GOT3 (cell line): ENCODE results near the gene OOSP3.
"Not testable (repeated sequence)": the region's sequence is repeated elsewhere in the genome, so short reads cannot be mapped to it uniquely, and the experiment has no call there.

Experiments
- DNase-seq: peaks from one replicate; lab custom pipeline; 2025; ENCODE audit warnings: mixed read lengths; lab: John Stamatoyannopoulos, UW

The OOSP3 gene, protein sequence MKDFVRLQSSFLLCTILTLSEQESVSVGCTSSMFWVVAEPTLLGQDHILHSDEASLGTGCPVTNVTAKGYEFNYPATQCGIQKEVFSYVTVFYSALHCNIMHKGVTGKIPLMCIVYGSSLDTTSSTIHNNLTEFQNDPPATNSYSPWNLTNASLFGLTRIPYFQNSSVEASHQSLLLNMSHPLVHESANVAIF

DNA sequence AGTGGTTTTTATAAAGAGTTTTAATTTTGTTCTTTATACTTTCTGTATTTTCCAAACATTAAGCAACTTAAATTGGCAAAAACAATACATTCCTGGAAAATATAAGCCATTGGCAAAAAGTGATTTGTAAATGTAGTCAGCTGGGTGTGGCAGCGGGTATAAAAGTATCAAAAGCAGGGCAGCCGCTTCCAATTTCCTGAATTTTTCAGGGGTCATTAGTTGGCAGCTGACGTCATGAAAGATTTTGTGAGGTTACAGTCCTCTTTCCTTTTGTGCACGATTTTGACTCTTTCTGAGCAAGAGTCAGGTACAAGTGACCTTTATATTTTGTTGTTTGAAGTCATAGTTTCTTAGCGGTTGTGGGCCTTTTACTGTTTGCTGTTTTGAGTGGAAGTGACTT lies at the start of gene OOSP3:
OOSP3 (plus strand) TSS at position 208 of the 400 bp plus-strand sequence; CDS start at position 235, 27 bp downstream.
- no peak for DNase-seq

DNA sequence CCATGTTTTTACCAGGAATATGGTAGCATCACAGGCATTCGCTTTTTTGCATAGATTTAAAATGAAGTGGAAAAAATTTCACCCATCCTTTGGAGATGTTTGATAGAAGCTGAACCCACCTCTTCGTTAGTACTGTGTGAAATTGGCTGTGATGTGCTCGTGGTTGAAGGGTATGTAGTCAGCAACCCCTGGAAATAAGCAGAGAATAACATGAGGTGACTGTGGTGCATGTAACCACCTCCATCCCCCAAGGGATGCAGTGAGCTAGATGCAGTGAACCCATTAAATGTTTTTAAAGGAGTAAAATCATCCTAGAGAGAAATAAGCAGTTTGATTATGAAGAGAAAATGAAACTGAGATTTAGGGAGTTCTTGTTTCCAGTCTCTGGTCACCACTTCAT lies 49.2 kb upstream of the OOSP3 start:
- DNase-seq = no peak

DNA sequence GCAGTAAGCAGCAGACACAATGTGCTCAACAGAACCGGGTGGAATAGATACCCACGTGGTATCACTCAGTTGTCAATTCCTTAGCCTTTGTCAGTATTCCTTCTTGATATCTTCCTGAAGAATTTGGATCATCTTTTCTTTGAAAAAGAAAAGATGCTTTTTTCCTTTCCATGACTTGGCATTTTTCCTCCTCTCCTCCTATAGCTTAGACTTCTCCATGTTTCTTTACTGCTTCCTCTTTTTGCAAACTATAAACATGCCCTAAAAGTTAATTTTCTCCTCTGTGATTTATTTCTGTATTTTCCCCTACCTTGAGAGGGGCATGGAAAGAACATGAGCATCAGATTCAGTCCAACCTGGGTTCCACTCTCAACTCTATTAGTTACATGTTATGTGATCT lies 45.0 kb upstream of the OOSP3 start:
- DNase-seq = no peak

DNA sequence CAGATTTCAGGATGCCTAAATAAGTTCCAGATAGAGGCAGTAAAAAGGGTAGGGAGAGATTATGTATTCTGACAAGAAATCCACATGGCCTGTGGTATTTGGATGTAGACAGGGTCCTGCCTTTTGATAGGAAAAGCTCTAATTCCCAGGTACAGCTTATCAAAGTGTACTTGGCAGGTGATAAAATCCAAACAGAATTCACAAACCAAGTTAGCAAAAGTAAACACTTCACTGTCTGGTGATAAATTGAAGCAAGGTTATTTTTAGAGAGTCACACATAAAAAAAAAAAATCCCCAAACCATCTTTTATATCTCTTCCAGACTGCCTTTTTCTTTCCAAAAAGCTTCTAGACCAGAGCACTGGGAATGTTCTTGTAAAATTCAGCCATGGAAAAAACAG lies 39.0 kb upstream of the OOSP3 start:
- DNase-seq = no peak

DNA sequence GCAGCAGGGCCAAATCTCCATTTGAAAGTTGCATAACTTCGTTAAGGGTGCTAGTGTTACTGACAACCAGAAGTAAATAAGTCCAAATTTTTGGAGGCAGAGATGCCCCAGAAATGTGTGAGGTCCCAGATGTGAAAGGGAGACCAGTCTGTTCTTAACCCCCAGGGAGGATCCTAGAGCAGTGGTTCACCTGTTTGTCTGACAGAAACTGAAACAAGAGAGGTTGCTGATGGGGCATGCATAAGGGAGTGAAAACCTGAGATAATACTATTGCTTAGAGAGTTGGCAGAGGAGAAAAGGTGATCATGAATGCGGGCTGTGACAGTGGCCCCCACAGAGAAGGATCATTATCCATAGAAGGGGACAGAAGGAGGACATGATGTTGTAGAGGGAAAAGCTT lies 37.1 kb upstream of the OOSP3 start:
- no peak for DNase-seq

DNA sequence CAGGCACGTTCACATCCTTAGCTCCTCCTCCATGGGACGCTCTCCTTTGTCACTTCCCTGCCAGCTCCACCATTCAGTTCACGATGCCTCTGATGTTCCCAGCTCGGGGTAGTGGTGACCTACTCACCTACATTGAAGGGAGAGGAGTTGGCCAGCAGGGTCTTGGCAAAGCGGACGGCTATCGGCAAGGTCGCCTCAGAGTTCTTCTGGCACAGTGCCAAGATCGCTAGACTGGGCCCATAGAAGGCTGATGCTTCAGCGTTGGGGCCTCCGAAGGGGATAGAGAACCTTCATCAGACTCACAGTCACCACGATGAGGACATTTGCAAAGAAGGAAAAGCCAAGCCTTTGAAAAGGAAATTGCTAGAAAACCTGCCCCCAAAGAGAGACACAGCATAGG lies 36.3 kb upstream of the OOSP3 start:
- no peak for DNase-seq

DNA sequence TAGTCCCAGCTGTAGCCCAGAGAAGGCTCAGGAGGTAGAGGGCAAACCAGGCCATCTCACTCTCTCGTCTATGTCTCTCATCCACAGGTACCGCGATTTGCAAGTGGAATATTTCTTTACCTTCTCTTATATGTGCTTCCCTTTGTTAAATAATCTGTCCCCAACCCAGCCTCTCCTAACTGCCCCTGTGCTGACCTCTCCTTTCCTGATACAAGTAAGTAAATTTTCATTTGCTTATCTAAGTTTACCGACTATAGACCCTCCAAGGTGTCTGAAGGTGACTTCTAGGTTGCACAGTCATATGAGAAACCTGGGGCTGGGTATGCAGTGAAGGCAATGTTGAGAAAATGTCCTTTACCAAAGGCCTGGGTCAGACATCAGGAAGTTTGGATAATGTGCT lies 33.2 kb upstream of the OOSP3 start, which contains the start of gene CBLIF:
CBLIF (minus strand) TSS at position 101 of the 400 bp plus-strand sequence; CDS start at position 55, 46 bp downstream.
- no peak for DNase-seq

DNA sequence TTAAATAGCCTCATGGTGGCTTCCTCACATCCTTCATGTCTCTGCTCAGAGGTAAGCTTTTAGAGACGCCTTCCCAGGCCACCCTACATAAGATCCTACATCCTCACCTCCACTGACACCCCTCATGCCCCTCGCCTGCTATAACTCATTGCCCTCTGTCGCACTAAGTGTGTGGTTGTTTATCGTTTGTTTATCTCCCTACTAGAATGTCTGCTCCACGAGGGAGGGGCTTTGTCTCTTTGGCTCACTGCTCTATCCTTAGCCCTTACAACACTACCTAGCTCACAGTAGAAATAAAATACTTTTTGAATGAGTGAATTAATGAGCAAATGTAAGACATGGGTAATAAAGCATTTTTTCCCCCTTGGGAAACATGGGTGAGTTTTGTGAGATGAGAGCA lies 32.0 kb upstream of the OOSP3 start:
- DNase-seq = no peak

DNA sequence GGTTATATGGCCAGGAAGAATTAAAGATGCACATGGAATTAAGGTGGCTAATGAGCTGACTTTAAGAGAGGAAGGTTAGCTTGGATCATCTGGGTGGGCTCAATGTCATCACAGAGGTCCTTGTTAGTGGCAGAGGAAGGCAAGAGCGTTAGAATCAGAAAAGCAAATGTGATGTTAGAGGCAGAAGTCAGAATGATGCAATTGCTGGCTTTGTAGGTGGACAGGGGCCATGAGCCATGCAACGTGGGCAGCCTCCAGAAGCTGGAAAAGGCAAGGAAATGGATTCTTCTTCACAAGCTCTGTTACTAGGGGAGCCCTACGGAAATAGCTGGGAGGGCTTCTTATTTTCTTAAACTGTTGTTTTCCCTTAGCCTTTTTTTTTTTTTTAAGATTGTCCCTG lies 31.0 kb upstream of the OOSP3 start:
- DNase-seq = no peak

DNA sequence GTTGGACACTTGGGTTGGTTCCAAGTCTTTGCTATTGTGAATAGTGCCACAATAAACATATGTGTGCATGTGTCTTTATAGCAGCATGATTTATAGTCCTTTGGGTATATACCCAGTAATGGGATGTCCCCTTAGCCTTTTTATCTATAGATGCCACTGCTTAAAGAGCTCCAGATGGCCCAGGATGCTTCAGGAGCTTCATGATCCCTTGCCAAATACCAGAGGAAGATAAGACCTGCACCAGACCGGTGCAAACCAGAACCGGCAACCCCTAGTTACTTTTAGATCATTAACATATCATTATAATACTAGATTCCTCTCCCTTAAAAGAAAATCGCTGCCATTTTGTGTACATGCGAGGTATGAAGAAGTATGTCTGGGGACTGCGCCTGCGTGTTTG lies 30.1 kb upstream of the OOSP3 start:
- not testable (repeated sequence) for DNase-seq

DNA sequence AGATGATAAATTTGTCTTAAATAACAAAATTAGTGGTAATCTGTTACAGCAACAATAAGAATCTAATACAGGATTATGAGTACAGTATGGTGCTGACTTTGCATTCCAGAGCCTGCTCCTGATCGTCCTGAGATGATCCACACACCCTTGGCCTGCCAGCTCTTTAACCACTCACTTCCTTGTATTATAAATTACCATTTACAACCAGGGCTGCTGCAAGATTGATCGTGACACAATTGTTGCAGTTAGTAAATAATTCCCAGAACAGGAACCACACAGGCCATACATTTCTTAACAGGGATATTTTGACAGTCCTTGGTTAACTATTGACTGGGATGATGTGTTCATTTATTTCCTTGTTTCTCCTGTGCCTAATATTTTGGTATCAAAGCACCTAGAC lies 29.5 kb upstream of the OOSP3 start:
- DNase-seq = no peak

DNA sequence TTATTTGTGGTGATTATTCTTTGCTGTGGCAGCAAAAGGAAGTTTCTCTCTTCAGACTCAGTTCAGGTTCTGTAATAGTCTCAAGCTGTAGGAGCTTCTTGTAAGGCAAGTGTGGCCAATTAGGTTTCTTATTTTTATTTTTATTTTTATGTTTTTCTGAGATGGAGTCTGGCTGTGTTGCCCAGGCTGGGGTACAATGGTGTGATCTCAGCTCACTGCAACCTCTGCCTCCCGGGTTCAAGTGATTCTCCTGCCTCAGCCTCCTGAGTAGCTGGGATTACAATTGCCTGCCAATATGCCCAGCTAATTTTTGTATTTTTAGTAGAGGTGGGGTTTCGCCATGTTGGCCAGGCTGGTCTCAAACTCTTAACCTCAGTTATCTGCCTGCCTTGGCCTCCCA lies 29.0 kb upstream of the OOSP3 start:
- DNase-seq = not testable (repeated sequence)

DNA sequence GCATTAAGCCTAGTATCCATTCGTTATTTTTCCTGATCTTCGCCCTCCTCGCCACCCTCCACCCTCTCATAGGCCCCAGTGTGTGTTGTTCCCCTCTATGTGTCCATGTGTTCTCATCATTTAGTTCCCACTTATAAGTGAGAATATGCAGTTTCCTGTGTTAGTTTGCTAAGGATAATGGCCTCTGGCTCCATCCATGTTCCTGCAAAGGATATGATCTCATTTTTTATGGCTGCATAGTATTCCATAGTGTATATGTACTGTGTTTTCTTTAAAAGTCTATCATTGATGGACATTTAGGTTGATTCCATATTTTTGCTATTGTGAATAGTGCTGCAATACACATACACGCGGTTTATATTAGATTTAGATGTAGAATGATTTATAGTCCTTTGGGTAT lies 27.2 kb upstream of the OOSP3 start:
- not testable (repeated sequence) for DNase-seq

DNA sequence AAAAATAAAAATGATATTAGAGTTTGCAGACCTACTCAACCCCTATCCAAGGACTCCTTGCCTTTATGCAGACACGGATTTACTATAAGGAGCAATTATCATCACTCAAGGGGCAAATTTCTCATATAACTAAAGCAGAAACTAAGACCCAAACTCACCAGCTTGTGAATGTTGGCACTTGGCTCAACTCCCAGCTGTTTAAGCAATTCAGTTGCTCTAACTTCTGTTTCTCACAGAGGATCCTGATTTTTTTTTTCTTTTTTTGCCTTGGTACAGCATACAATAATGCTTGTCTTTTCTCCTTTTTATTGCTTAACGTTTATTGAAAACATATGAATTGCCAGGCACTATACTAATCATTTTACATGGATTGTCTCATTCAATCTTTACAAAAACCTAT lies 23.7 kb upstream of the OOSP3 start:
- no peak for DNase-seq

DNA sequence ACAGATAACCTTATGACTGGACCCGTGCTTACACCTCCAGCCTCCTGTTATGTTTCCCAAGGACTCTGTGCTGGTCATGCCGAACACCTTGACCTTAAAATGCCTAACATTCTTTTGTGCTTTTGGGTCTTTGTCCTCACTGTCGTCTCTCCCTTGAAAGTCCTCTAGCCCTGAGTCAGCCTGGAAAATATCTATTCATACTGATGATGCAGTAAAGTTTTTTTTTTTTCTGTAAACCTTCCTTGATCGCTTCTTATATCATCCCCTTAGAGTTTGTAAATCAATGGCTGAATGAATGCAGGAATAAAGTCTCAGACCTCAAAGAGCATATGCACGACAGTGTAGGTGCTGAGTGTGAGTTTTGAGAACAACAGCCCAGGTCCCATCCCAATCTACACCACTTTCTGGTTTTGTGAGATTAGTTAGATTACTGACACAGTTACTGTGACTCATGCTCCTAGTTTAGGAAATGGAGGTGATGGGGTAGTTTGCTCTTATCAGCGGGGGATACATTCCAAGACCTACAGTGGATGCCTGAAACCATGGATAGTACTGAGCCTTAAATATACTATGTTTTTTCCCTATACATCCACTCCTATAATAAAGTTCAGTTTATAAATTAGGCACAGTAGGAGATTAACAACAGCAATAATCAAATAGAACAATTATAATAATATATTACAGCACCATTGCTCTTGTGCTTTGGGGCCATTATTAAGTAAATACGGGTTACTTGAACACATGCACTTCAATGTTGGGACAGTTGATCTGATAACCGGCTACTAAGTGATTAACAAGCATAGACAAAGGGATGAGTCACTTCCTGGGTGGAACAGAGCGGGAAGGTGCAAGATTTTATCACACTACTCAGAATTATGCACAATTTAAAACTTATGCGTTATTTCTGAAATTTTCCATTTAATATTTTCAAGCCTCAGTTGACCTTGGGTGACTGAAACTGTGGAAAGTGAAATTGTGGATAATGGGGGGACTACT lies 20.8 kb upstream of the OOSP3 start:
- DNase-seq = no peak

DNA sequence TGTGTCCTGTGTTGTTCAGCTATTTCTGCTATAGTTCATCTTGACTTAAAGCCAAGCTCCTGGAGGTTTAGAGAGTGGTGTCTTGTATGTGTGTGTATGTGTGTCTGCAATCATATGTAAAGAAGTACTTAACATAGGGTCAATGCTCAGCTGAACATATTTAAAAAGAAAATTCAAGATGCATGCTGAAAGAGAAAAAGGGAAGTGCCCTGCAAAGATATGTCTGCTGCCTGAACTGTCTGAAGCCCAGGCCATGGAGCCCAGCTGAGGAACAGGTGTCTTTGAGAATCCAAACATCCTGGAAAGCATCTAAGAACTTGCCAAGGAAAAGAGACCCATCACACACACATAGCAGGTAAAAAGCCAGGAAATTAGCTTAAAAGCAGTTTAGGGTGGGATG lies 18.9 kb upstream of the OOSP3 start:
- no peak for DNase-seq

DNA sequence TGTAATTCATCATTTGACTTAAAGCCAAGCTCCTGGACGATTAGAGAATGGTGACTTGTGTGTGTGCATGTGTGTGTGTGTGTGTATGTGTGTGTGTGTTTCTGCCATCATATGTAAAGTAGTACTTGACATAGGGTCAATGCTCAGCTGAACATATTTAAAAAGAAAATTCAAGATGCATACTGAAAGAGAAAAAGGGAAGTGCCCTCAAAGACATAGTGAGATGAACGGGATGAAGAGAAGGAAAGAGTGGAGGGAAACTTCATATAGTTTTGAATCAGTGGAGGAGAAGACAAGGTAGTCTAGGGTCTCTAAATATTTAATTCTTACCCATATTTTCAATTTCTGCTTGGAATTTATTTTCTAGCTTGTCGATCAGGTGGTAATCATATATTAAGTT lies 16.3 kb upstream of the OOSP3 start:
- DNase-seq = no peak

DNA sequence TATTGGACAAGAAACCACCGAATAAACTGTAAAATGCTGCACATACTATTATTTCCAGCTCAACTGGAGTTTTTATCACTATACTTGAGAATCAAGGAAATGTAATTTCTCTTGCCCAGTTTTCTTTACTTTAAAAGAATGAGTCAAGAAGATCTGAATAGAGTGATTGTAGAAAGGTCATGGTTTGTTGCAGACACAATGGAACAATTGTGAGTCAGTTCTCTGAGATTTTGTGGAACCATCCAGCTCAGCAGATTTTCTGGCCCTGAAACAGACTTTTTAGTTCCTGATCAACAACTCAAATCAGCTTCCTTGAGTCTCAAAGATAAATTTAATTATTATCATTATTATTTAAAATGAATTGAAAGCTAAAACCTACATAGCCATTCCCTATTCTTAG lies 13.6 kb upstream of the OOSP3 start:
- DNase-seq = no peak

DNA sequence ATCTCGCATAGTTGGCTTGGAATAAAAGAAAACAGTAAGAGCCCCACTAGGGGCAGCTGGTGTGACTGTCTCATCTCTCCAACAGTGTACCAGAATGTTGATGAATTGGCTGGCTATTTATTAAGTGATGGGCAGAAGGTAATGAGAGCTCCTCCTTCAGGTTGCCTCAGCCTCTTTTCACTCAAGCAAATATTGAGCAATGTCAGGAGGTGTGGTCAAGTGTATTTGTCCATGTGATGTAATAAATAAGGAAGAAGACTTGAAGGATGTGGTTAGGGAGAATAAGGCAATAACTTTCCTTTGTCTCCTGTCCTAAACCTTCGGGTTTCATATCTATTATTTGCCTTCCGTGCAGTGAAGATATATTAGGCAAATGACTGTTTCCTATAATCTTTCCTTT lies 12.2 kb upstream of the OOSP3 start, which contains the start of gene TCN1:
TCN1 (minus strand) TSS at position 91 of the 400 bp plus-strand sequence; CDS start at position 74, 17 bp downstream.
- DNase-seq = no peak

DNA sequence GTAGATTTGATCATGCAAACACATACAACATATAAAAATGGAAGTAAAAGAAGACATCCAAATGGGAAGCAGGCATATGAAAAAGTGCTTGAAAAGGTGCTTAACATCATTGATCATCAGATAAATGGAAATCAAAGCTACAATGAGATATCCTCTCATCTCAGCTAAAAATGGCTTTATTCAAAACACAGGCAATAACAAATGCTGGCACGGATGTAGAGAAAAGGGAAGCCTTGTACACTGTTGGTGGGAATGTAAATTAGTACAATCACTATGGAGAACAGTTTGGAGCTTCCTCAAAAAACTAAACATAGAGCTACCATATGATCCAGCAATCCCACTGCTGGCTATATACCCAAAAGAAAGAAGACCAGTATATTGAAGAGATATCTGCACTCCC lies 11.7 kb upstream of the OOSP3 start:
- no peak for DNase-seq

DNA sequence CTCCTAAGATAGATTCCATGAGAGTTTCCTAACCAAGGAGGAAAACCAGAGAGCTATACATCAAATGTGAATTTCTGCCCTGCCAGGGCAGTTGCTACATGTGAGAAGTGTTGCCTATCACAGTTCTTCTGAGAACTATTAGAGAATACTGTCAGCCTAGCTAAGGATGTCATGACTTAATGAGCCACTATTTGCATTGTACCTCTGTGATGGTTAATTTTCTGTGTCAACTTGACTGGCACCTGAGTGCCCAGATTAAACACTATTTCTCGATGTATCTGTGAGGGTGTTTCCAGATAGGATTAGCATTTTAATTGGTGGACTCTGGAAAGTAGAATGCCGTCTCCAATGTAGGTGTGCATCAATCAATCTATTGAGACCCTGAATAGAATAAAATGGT lies 10.6 kb upstream of the OOSP3 start:
- DNase-seq = no peak

DNA sequence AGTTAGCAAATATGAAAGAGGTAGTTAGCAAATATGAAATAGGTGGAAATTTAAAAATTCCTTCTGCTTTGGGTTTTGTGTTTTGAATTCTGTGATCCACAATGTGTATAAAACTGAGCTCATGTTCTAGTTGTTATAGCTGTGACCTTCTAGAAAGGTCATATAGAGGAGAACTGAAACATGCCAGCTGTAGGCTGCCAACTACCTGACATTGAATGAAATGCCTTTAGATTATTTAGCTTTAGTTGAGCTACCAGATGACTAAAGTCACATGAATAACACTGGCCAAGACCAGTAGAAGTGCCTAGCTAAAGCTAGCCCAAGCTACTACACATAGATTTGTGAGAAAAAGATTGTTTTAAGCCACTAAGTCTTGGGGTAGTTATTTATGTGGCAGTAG lies 6.5 kb upstream of the OOSP3 start:
- no peak for DNase-seq

DNA sequence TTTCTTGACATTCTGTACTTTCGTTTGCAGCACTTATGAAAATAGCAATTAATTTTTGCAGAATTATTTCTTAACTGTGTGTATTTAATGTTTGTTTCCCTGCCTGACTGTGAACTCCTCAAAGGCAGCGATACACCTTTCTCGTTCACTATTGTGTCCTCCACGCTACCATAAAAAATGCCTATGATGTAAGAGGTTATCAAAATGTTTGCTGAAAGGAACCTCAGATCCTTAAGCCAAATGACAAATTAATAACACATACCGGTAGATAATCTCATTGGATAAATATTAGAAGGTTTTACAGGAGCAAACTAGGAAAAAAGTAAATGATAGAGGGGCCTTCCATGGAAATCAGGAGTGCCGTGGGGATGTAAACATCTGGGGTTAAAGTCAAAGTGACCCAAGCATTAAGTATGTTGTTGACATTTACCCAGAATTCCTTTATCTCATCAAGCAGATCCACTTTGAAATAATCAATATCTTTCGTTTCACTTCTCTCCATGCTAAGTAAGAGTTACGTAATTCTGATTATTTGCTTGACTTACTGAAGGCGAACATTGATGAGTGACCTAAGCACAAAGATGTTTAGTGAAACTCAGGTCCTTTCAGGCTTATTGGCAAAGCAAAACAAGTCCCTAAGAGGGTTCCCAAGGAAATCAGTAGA lies 2.6 kb upstream of the OOSP3 start:
- DNase-seq = no peak
